Type B pancreatic cell (in vitro differentiated cells): ENCODE measurements around the gene STPG2. TPM values are rescaled to one million over a fixed set of nuclear protein-coding genes. Genes with fewer than 3 reads are reported as not detected.

Experiments used
- DNase-seq: peaks from one replicate; pipeline ENCODE4 v3.0.0; 2021; ENCODE audit warnings: mixed read lengths; ENCODE audit not compliant: unreplicated experiment; ENCODE audit errors: extremely low spot score
- H3K27ac Mint-ChIP-seq: 2 replicates; pipeline ENCODE4 v1.8.0; 2021; ENCODE audit warnings: mild to moderate bottlenecking, mixed read lengths
- H3K27me3 Mint-ChIP-seq: 2 replicates; pipeline ENCODE4 v1.8.0; 2021; ENCODE audit warnings: mixed read lengths
- H3K36me3 Mint-ChIP-seq: 2 replicates; pipeline ENCODE4 v1.8.0; 2021; ENCODE audit warnings: mixed read lengths
- H3K4me1 Mint-ChIP-seq: one replicate; pipeline ENCODE4 v1.8.0; 2021; ENCODE audit warnings: mixed read lengths; ENCODE audit not compliant: unreplicated experiment
- H3K4me3 Mint-ChIP-seq: 2 replicates; pipeline ENCODE4 v1.8.0; 2021; ENCODE audit warnings: mild to moderate bottlenecking, mixed read lengths
- H3K9me3 Mint-ChIP-seq: 2 replicates; pipeline ENCODE4 v1.8.0; 2021; ENCODE audit warnings: mixed read lengths
- CTCF ChIP-seq: fragments of 200-600 bp; sonication (generic); conservative IDR thresholded peaks from 2 replicates; pipeline ENCODE4 v1.5.0; 2021; ENCODE audit warnings: antibody characterized with exemption, mild to moderate bottlenecking
- total RNA-seq: library from RNA; stranded (reverse); gene quantifications from 2 replicates; pipeline ENCODE4 v1.2.1, GENCODE V29; 2021; ENCODE audit warnings: low replicate concordance

Gene STPG2
- total RNA-seq, 1 donor from 2014 or later, result 0.29 TPM

- Mint-ChIP-seq H3K9me3 (peaks cover 15% of the 10 kb centered on the region), H3K4me1 (no peaks in the 10 kb centered on the region)
These were observed 200.3 kb downstream of the STPG2 start for GRCh38 chr4:97942951-97943350.

GRCh38 chr4:97942137-97942536 lies 201.1 kb downstream of the STPG2 start:
- H3K27me3 Mint-ChIP-seq, result no peaks in the 10 kb centered on the region
- no peaks in the 10 kb centered on the region for H3K36me3 Mint-ChIP-seq
- DNase-seq, result no peak
- TF ChIP-seq CTCF, result no peak
- H3K4me3 Mint-ChIP-seq, result no peak overlapping the region
- H3K9me3 Mint-ChIP-seq, result peaks cover 15% of the 10 kb centered on the region
- H3K4me1 Mint-ChIP-seq, result no peaks in the 10 kb centered on the region
- H3K27ac Mint-ChIP-seq, result no peak overlapping the region

More at GRCh38 chr4:97942951-97943350, 200.3 kb downstream of the STPG2 start:
- H3K36me3 Mint-ChIP-seq, result no peaks in the 10 kb centered on the region
- no peak overlapping the region for H3K4me3 Mint-ChIP-seq
- no peaks in the 10 kb centered on the region for H3K27me3 Mint-ChIP-seq
- H3K27ac Mint-ChIP-seq, result no peak overlapping the region
- TF ChIP-seq CTCF, result no peak
- DNase-seq, result no peak

GRCh38 chr4:97938141-97938540 lies 205.1 kb downstream of the STPG2 start:
- no peak overlapping the region for H3K27ac Mint-ChIP-seq
- H3K4me1 Mint-ChIP-seq, result no peaks in the 10 kb centered on the region
- no peaks in the 10 kb centered on the region for H3K36me3 Mint-ChIP-seq
- no peaks in the 10 kb centered on the region for H3K27me3 Mint-ChIP-seq
- H3K4me3 Mint-ChIP-seq, result no peak overlapping the region
- H3K9me3 Mint-ChIP-seq, result peaks cover 15% of the 10 kb centered on the region
- DNase-seq, result no peak
- no peak for TF ChIP-seq CTCF

GRCh38 chr4:97924341-97924958 lies 218.8 kb downstream of the STPG2 start:
- H3K36me3 Mint-ChIP-seq, result no peaks in the 10 kb centered on the region
- no peaks in the 10 kb centered on the region for H3K4me1 Mint-ChIP-seq
- H3K9me3 Mint-ChIP-seq, result no peaks in the 10 kb centered on the region
- no peak overlapping the region for H3K27ac Mint-ChIP-seq
- DNase-seq, result no peak
- no peak overlapping the region for H3K4me3 Mint-ChIP-seq
- no peak for TF ChIP-seq CTCF
- no peaks in the 10 kb centered on the region for H3K27me3 Mint-ChIP-seq

- TF ChIP-seq CTCF, result no peak
- Mint-ChIP-seq H3K27ac (no peak overlapping the region), H3K9me3 (no peaks in the 10 kb centered on the region), H3K27me3 (no peaks in the 10 kb centered on the region), H3K4me3 (no peak overlapping the region), H3K4me1 (no peaks in the 10 kb centered on the region), H3K36me3 (no peaks in the 10 kb centered on the region)
- no peak for DNase-seq
These were observed 220.2 kb downstream of the STPG2 start for GRCh38 chr4:97923096-97923495.

GRCh38 chr4:97917115-97917514 lies 226.2 kb downstream of the STPG2 start:
- Mint-ChIP-seq H3K36me3 (no peaks in the 10 kb centered on the region), H3K4me1 (no peaks in the 10 kb centered on the region), H3K27ac (no peak overlapping the region), H3K4me3 (no peak overlapping the region), H3K27me3 (no peaks in the 10 kb centered on the region), H3K9me3 (peaks cover 5% of the 10 kb centered on the region)
- DNase-seq, result no peak
- TF ChIP-seq CTCF, result no peak
